Transverse colon (tissue), 4 donors: ENCODE measurements around the gene BUD23.

ENCODE experiments used
- CTCF ChIP-seq, 5 experiments: fragments of 200-600 bp in 3 of 5; fragments of 450-650 bp in 2 of 5; sonication (generic) in 3 of 5; IDR thresholded peaks; 1 replicate in 2 of 5; 2 replicates in 3 of 5; pipeline ENCODE4 v1.5.1; 2016 to 2017; ENCODE audit warnings: antibody characterized with exemption in 5 of 5, inconsistent platforms in 3 of 5, mild to moderate bottlenecking in 2 of 5, moderate library complexity in 1 of 5
- POLR2AphosphoS5 ChIP-seq, 3 donors: sonication (generic); formaldehyde crosslinking; IDR thresholded peaks; one replicate each; pipeline ENCODE4 v1.6.1; 2016; ENCODE audit warnings: antibody characterized with exemption in 3 of 3

- TF ChIP-seq CTCF (IDR thresholded peaks at IDR 0.05) (peak; percentile 71 to 97 (median 81)), POLR2AphosphoS5 (IDR thresholded peaks at IDR 0.05) (peak; percentile 59 to 97 (median 96))
Observed at GRCh38 chr7:73734619-73735527, 51.5 kb downstream of the BUD23 start.
